ENCODE results near the gene GEMIN2.

DNA sequence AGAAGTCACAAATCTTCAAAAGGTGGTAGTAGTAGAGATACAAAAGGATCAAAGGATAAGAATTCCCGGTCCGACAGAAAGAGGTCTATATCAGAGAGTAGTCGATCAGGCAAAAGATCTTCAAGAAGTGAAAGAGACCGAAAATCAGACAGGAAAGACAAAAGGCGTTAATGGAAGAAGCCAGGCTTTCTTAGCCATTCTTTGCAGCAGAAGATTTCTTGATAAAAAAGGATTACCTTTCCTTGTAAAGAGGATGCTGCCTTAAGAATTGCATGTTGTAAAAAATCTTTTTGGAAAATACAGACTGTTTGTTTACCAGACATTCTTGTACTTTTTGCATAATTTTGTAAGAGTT, 67.5 kb downstream of the GEMIN2 start:
- no peak for TF ChIP-seq EZH2 (IDR thresholded peaks at IDR 0.05)
- no peak for TF ChIP-seq POLR2AphosphoS5 (IDR thresholded peaks at IDR 0.05; ENCODE audit: borderline replicate concordance, low read depth, low read length)
